SKM-1 treated with dmso at 0.1 percent for 144 hours (cell line): ENCODE results near the gene CXADR.
"Not testable (repeated sequence)": the region's sequence is repeated elsewhere in the genome, so short reads cannot be mapped to it uniquely, and the experiment has no call there.

ENCODE experiments used
- DNase-seq: peaks from one replicate; lab custom pipeline; 2025; ENCODE audit not compliant: unreplicated experiment; lab: John Stamatoyannopoulos, UW

CXADR gene

DNA sequence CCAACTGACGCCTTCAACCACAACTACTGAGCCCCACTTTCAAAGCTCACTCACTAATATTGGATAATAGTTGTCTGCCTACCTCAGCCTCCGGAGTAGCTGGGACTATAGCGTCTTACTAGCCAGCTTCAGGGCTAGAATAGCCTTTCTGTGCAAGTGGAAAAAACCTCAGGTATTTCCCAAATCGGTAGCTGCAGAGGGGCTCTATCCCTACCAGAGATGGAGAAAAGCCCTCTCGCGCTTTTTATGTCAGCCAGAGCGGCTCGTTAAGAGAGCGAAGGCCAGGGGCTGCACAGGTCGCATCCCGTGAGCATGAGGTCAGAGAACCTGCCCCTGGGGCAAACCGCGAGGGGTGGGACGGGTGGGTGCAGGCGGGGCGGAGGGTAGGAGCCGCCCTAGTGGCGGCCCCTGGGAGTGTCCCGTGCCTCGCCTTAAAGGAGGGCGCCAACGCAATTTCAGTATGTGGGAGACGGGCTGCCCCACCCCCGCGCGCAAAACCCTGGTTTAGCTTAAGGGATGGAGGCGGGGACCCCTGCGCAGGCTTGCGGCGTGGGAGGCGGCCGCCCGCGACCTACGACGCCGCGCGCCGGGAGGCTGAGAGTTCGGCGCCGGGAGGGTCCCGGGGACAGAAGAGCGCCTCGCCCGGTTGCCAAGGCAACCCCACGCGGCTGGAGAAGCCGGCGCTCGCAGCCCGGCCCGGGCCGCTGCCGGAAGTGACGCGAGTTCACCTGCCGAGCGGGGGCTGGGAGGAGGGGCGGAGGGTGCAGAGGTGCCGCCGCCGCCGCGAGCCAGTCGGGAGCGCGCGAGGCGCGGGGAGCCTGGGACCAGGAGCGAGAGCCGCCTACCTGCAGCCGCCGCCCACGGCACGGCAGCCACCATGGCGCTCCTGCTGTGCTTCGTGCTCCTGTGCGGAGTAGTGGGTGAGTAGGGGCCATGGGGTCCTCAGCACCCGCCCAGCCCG lies at the start of gene CXADR:
CXADR (plus strand) TSS at position 791 of the 961 bp plus-strand sequence; CDS start at position 878, 87 bp downstream.
- peak; percentile 54 for DNase-seq

- no peak for DNase-seq
These were observed 46.7 kb upstream of the CXADR start for GRCh38 chr21:17466166-17466565.

GRCh38 chr21:17467392-17467791 lies 45.5 kb upstream of the CXADR start:
- no peak for DNase-seq

GRCh38 chr21:17467829-17468228 lies 45.0 kb upstream of the CXADR start:
- no peak for DNase-seq

DNA sequence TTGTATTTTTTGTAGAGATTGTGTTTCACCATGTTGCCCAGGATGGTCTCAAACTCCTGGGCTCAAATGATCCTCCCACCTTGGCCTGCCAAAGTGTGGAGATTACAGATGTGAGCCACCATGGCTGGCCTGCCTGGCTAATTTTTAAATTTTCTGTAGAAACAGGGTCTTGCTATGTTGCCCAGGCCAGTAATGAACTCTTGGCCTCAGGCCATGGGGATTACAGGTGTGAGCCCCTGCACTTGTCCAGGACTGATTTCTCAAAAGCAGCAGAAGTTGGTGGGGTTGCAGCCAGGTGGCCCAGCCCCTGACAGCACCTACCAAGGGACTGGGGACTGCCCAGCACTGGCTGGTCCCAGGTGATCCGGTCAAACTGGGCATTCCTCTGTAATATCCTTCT lies 44.1 kb upstream of the CXADR start:
- no peak for DNase-seq

- no peak for DNase-seq
These were observed 43.1 kb upstream of the CXADR start for GRCh38 chr21:17469727-17470126.

- DNase-seq, result no peak
These were observed 40.7 kb upstream of the CXADR start for GRCh38 chr21:17472182-17472581.

DNA sequence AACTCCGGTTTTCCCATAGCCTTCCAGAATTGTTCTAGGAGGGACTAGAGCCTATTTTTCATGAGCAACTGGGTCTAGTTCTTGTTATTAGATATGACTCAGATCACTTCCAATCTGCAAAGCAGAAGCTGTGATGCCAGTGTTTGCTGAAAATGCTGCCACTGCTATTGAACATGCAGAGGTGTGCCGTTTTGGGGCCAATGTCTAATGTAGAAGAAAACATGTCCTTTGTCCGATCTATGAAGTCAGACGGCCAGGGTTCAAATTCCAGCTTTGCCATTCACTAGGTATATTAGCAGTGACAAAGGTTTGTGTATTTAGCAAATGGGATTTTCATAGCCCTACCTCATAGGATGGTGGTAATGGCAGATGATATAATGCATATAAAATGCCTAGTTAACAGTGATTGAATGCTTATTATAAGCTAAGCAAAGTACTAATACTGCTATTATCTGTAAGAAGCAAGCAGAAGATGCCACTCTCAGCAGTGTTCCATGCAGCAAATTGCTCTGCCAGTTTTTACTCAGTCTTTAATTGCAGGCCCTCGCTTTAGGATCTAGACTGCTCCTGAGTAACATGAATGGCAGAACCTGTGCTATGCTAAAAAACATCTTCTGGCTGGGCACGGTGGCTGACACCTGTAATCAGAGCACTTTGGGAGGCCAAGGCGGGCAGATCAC lies 40.1 kb upstream of the CXADR start:
- no peak for DNase-seq

GRCh38 chr21:17476006-17476405 lies 36.8 kb upstream of the CXADR start:
- DNase-seq, result peak; percentile 63

DNA sequence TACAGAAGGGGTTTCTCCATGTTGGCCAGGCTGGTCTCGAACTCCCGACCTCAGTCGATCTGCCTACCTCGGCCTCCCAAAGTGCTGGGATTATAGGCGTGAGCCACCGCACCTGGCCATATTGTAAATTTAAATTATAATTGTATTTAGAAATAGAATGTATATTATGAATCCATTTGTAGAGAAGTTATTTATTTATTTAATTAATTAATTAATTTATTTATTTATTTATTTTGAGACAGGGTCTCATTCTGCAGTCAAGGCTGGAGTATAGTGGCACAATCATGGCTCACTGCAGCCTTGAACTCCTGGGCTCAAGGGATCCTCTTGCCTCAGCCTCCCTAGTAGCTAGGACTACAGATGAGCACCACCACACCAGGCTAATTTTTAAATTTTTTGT lies 34.7 kb upstream of the CXADR start:
- DNase-seq, result not testable (repeated sequence)

DNA sequence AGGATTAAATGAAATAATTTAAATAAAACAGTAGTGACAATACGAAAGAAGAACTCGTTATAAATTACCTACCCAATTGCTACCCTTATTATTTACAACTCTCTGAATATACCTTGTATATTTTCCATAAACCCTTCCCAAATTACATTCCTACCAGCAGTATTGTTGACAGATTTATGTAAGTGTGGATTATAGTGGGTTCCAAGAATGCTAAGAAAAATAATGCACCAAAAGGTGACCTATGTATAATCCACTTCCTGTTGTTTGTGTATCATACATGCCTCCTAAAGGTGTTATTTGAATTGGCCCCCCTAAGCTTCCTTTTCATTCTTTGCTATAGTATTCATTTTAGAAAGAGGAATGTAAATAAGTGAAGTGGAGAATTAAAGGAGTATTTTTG lies 33.2 kb upstream of the CXADR start:
- no peak for DNase-seq

- no peak for DNase-seq
These were observed 29.9 kb upstream of the CXADR start for GRCh38 chr21:17482928-17483327.

DNA sequence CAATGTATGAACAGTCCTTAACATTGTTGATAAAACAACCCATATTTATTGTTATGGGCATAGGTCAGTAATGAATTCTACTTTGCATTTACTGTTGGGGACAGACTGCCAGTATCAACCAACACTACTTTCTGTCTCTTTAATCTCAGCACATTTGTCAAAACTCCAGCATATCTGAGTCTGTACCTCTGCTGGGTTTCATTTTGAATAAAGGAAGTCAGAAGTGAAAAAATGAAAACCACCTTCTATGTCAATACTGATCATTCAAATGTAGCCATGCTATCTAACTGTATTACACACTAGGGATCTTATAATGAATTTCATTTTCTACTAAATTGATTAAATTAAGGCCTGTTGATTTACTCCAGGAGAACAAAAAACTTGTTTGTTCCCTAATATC lies 24.2 kb upstream of the CXADR start:
- DNase-seq, result no peak

GRCh38 chr21:17489565-17489964 lies 23.3 kb upstream of the CXADR start:
- not testable (repeated sequence) for DNase-seq

GRCh38 chr21:17491716-17492414 lies 21.0 kb upstream of the CXADR start:
- peak; percentile 53 for DNase-seq

DNA sequence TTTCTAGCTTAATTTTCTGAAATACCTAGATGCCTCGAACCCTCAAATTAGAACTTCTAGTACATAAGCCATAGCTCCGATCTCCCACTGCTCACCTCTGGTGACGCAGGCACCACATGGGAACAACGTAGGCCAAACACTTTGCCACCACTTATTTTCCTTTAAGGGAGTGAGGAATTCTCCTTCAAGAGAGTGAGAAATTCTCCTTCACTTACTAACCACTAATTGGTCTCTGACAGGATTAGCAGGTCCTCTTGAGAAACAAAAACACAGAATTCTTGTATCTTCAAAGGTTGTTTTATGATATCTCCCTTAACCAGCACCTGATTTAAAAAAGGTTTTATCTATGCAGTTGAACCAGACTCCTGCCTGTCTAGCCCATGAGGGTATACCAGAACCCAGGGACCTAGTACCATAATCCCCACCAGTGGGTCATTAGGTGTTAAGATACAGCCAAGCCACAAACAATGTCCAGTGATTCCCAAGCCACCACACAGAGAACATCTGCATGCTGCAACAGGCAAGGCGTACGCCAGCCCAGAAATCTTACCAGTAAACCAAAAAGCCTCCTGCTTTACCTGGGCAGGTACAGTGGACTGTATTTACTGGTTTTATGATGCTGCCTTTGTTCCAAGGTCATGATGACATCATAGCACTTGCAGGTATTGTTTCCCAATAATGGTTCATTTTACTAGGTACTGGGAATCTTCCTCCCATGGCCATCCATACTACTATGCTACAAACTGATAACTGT lies 20.3 kb upstream of the CXADR start:
- DNase-seq, result no peak

DNA sequence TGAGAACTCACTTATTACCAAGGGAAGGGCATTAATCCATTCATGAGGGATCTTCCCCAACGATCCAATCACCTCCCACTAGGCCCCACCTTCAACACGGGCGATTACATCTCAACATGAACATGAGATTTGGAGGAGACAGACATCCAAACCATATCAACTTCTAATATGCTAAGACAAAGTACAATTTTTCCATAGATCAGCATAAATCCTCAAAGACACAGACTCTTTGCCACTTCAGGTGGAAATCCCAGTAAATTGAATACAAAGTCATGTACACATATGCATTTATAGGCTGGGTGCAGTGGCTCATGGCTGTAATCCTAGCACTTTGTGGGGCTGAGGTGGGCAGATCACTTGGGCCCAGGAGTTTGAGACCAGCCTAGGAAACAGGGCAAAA lies 18.8 kb upstream of the CXADR start:
- no peak for DNase-seq

DNA sequence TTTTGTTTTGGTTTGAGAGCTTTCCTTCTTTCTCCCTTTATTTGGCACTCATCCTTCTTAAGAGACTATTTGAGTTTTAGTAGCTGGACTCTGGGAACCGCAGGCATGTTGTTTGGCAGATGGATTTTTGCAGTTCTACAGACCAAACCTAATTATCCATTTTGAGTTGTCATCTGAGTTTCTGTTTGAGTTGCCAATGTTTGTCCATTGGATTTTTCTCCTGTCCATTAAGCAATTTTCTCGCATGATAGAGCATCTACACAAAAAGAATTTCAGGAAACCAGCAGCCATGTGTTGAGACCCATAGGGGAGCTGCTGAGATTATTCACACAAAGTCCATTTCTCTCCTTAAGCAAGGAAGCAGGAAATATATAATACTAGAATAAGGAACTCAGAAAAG lies 17.2 kb upstream of the CXADR start:
- no peak for DNase-seq

- no peak for DNase-seq
These were observed 15.5 kb upstream of the CXADR start for GRCh38 chr21:17497316-17497715.

DNA sequence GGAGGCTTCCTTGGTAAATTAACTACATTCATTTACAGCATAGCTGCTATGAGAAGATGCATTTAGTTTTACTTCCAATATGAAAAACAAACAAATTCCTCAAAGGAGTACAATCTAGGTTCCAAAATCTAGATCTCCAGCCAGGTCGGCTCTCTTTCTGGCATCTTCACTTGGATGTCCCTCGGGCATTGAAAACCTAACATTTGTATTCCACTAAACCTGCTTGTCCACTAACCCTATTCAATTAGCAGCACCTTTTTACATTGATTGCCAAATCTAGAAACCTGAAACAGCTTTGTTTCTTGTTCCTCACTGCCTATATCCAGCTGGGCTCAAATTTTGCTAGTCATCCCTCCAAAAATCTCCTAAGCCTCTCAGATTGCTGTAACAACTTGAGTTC lies 14.3 kb upstream of the CXADR start:
- no peak for DNase-seq
